Activated T-cell treated with anti-CD3 and anti-CD28 coated beads for 24 hours (primary cell): ENCODE measurements around the gene CIPC.

Source experiments
- DNase-seq: peaks from one replicate; pipeline ENCODE4 v3.0.0-alpha.2; 2020; ENCODE audit warnings: low read depth

The CIPC gene

GRCh38 chr14:77069551-77069950 is 28.5 kb upstream of the CIPC start:
- DNase-seq = no peak

DNA sequence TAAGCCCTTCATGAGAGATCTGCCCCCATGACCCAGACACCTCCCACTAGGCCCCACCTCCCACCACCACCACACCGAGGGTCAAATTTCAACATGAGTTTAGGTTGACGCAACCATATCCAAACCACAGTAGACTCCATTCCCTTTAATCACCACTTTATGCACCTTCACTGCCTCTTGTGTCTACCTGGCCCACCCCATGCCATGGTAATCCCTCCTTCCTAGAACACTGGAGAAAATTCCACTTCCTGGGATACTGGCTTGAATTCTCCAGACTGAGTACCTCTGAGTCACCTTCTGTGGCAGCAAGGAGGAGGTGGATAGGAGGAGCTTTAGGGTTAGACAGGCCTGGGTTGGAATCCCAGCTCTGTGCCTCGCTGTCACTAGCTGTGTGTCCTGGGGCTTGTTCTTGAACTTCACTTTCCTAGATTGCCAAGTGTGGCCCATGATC is 26.1 kb upstream of the CIPC start:
- no peak for DNase-seq

DNA sequence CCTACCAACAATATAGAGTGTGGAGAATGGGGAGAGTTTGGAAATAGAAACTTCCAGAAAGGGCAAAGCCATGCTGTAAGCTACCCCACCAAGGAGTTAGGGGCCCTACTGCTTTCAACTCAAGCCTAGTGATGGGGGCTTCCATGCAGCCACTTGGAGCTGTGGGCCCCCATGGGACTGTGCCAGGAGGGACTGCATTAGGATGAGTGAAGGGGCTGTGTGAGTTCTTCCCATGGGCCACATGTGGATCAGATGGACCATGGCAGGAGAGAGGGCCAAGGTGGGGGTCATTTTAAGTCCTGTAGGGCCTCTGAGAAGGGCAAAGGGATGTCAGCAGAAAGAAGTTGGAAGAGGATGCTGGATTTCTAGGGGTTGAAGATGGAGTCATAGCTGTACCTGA is 23.1 kb upstream of the CIPC start:
- no peak for DNase-seq

DNA sequence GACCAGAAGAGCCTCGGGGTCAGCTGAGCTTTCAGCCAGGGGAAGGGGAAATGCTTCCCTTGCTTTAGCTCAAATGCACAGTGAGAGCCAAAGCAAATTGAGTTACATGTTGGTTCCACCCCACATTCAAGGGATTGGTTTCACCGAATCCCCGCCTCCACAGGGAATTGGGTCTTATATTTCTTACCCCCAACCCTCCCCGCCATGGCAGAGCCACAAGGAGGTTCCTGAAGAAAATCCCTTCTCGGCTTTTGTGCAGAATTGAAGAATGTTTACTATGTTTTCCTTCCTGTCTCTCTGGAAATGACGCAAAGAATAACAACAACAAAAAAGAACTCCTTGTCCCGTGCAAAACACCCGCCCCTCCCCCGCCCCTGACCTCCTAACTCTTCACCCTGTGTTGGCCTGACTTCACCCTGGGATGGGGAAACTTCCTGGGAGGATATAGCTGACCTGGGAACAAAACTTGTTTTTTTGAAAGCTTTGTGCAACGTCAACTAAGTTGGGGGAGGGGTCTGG is 21.9 kb upstream of the CIPC start:
- no peak for DNase-seq

- DNase-seq = no peak
These were observed 21.0 kb upstream of the CIPC start for GRCh38 chr14:77077040-77077439.

DNA sequence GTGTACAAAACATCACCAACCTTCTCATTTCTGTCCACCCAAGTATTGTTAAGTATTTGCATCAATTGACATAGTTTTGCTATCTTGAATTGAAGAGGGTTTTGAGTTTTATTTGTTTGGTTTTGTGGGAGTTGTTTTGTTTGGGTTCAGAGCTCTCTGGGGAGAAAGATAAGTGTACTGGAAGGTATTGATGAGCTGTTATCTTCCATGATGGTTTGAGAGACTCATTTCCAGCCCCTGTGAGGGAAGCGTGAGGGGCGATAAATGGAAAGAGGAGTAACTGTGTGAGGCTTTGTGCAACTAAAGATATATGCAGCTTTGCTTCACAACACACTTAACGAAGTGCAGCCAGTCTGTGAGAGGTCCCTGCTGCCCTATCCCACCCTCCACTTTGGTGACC is 15.7 kb upstream of the CIPC start:
- no peak for DNase-seq

DNA sequence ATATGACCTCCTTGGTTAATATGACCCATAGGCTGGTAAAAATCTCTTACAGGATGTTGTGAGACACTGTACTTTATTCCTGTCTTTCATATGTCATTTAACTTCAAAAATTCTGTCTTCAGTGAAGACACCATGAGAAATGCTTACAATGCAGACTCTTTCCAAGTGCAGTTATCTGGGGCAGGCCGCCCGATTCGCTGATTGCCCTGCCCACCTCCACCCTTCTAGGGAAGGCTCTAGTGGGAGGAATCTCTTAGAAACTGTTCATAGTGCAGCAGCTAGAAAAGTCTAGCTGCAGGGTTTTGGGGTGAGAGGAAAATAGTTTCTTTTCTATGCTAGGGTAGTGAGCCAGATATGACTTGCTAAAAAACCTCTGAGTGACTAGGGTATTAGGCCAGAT is 15.0 kb upstream of the CIPC start:
- DNase-seq = no peak

DNA sequence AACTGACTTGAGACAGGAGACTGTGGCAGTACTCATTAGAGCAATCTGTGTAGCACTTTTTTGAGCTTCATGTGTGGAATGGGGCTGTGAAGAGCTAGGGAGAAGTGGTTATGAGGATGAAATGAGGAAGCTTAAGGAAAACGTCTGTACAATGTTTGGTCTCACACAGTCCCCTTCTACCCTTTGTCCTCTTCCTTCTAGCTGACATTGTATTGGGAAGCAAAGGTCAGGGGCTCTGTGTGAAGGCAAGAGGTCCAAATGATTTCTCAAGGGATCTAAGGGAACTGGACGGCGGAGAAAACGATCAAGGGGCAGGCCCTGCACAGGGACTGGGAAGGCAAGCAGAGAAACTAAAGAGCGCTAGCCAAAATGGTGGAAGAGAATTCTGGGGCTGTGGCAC is 13.1 kb upstream of the CIPC start:
- DNase-seq = no peak

GRCh38 chr14:77085538-77085937 is 12.5 kb upstream of the CIPC start:
- no peak for DNase-seq

DNA sequence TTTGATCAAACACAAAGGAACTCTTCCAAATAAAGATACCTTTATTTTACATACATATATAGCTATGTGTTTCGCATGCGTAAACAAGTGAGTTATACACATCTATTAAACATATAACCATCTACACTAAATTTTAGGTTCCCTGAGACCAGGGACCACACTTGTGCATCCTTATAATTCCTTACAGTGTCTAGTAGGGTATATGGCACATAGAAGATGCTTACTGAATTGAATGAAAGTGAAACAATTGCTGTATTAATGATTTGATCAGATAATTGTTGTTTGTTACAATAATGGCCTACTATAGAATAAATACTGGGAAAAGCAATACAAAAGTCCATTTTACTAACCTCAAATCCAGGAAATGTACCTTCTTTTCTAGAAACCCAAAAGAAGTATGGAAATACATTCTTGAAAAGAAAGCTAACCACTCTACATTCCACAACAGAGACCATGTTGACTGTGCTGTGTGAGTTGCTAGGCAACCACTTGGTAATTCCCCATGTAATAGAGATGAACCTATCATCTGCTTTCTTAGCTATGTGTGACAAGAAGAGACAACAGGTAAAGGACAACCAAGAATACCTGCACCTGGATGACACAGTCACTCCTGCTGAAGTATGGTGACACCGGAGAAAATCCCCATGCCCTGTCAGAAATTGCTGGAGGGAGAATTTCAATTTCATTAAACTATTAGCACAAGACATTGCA is 11.9 kb upstream of the CIPC start:
- DNase-seq = no peak

DNA sequence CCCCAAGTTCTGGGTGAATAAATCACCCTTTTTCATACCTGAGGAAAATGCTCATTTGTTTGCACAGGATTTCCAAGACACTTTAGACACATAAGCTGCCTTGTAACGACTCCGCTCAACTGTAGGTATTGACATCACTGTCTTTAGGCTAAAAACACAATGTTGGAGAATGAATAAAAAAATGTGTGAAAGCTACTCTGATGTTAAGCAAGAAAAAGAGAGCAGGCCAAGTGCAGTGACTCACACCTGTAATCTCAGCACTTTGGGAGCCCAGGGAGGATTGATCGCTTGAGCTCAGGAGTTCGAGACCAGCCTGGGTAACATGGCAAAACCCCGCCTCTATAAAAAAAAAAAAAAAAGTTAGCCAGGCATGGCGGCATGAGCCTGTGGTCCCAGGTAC is 11.1 kb upstream of the CIPC start:
- DNase-seq = no peak

GRCh38 chr14:77087631-77088030 is 10.4 kb upstream of the CIPC start:
- no peak for DNase-seq

GRCh38 chr14:77088219-77088618 is 9.8 kb upstream of the CIPC start:
- no peak for DNase-seq

DNA sequence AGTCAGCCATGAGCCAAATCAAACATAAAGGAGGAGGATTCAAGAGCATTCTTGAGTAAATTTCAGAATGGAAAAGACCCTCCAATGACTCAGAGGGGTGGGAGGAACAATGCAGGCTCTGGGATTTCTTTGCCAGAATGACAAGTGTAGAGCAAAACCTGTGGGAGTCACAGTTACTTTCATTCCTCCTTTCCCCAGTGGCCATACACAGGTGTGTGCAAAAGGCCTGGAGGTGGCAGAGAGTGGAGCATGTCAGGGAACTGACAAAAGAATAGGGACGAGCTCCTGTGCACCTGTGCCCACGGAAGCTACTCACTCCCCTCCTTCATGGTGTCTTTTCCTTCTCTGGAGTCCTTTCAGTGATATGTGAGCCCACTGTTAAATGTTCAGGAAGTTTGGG is 9.4 kb upstream of the CIPC start:
- no peak for DNase-seq

- DNase-seq = no peak
These were observed 6.5 kb upstream of the CIPC start for GRCh38 chr14:77091518-77091917.

DNA sequence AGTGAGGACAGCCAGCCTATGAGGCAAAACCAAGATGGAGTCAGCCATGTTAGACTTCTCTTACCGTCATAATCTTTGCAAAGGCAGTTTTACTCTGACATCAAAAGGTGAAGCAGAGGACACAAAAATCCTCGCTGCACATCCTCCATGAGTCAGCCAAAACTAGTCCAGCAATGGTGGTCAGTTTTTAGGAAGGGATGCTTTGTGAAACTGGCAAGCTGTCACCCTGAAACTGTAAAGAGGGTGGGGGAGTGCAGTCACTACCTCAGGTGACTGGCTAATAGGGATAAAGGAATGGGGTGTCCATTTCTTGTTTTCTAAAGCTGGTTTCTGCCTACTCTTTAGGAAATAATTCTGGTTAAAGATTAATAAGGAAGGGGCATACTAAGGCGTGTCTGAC is 5.4 kb upstream of the CIPC start:
- DNase-seq = no peak

DNA sequence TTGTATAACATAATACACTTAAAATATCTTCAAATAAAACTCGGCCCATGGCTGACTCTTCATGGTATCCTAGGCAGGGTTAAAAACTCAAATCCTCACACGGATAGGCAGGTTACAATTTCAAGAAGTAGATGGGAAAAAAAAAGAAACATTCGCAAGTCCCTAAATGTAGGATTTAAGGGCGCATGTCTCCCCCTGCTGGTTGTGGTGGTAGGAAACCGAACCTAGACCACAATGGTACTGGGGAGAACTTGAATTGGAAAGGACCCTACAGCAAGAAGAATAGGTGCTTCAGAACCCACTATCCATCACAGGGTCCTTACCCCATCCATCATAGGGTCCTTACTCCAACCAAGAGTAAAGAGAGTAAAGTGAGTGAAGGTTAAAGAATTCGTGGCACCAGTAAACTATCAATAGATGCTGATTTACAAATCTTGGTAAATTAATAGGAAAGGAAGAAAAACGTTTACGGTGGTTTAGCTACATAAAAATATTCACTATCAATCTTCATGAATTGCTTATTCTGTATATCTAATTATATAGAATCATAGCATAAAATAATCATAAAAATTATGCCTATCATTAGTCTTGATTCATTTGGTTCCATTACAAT is 3.3 kb upstream of the CIPC start:
- DNase-seq = peak; percentile 68

DNA sequence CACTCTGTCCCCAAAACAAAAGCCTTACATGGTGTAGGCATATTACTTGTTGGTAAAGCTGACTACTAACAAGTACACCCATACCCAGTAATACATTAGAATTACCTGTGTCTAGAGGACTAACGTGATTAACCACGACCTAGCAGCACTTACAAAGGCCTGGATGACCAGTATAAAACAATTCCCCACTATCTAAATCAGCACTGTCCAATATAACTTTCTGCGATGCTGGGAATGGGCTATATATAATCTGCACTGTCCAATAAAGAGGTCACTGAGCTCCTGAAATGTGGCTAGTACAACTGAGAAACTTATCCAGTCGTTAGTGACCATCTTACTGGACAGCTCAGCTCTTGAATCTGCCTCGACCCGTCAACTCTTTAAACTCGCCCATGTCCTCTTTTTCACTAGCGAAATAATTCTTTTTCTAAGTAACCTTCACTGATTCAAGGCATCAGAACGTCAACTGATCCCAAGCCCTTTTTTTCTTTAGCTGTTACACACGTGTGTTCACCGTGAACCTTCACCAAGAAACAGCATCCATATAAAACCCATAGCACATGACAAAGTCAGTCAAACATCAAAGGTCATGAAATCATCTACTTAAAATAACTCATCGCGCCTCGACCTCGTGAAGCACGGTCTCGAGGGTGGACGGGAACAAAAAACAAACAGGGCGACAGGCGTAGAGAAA is 905 bp upstream of the CIPC start:
- peak; percentile 1 for DNase-seq

DNA sequence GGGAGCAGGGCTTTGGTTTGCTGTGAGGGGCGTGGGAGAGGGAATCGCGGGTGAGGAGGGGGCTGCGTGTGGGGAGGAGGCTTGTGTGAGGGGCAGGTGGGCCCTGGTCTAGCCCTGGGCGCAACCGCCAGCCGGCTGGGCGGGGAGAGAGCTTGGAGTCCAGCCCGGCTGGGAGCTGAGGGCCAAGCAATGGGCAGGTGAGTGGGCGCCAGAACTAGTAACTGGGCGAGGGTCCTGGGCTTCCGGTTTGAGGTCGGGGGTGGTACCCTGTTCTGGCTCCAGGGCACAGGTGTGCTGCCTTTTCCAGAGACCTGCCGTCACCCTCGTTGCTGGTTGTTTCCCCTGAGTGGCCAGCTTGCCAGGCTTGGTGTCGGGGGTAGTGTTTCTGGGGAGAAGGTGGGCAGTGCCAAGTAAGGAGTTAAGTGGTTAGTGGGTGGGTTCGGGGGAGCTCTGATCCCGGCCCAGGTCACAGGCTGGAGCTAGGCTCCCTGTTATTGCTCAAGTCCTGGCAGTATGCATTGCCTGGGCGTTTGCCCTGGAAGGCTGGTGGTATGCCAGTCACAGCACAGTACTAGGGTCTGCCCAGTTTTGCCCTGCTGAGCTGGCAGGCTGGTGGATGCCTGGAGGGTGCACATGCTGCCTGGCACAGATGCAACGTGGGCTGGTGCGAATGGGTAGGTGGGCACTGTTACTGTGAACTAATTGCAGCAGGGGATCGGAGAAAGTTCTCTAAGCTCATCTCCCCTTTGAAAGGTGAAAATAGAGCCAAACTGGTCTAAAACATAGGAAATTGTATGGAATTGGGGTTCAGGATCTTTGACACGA is 683 bp downstream of the CIPC start:
- DNase-seq = no peak

DNA sequence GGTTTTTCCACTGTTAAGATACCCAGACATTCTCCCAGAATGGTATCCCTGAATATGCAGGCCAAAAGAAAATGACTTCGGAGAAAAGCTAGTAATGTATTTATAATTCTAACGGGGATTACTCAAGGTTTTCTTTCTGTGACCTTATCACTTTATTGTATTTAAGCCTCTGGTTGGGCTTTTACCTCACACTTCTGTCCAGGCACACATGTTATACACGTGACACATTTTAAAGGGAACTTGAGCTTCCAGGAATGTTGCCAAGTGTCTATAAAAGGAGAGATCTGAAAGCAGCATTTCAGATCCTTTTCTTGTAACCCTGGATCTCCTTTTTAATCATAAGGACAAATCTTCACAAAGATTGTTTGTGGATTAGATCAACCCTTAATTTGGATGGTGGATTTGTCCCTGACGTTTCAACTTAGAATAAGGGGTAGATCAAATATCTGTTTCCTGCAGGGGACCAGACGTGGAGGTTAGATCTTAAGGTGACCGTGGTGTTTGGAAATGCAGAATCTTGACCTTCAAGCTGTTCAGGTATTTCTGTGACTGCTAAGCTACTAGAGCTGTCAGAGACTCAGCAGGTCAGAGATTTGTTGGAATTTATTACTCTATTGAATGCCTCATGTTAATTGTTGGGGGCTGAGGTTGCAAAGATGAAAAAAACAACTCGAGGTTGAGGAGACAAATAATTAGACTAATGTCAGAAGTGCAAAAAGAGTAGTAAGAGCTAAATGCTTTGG is 1.5 kb downstream of the CIPC start:
- DNase-seq = no peak

DNA sequence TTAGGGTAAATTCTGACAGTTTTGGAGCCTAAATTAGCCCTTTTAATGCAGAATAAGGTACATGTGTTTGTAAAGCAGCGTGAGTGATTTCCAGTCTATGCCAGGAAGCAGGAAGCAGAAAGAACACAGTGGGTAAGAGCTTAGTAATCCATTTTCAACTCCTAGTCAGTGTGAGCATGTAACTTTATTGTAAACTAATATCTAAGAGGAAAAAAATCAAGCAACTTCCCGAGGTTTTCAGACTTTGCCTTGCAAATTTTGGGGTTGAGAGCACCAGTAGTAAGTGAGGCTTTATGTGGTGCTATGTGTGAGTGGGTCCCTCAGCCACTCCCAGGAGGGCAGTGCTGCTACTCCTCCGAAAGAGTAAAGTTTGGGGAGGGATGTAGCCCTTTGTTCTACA is 2.9 kb downstream of the CIPC start:
- DNase-seq = no peak

DNA sequence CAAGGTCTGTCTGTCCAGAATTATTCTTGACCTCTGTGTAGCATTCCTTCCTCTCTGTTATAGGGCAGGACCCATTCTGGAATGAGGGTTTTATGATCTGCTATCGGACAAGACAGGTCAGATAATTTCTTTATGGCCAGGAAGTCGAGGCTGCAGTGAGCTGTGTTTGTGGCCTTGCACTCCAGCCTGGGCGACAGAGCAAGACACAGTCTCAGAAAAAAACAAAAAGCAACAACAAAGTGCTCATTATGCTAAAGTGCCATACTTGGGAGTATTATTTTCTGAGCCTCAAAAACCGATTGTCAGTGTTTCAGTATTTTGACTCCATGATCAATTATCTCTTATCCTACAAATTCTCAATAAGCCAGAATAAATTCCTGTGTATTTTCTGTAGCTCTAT is 4.1 kb downstream of the CIPC start:
- no peak for DNase-seq
